CD4-positive, alpha-beta T cell treated with Interleukin-15 for 4 hours (primary cell): ENCODE data around the gene CTCFL.

Experiments
- DNase-seq: peaks from one replicate; pipeline ENCODE4 v3.0.0-alpha.2; 2020; ENCODE audit warnings: low spot score

The CTCFL gene, protein sequence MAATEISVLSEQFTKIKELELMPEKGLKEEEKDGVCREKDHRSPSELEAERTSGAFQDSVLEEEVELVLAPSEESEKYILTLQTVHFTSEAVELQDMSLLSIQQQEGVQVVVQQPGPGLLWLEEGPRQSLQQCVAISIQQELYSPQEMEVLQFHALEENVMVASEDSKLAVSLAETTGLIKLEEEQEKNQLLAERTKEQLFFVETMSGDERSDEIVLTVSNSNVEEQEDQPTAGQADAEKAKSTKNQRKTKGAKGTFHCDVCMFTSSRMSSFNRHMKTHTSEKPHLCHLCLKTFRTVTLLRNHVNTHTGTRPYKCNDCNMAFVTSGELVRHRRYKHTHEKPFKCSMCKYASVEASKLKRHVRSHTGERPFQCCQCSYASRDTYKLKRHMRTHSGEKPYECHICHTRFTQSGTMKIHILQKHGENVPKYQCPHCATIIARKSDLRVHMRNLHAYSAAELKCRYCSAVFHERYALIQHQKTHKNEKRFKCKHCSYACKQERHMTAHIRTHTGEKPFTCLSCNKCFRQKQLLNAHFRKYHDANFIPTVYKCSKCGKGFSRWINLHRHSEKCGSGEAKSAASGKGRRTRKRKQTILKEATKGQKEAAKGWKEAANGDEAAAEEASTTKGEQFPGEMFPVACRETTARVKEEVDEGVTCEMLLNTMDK

GRCh38 chr20:57524511-57525176 is at the start of gene CTCFL:
TSS of gene CTCFL (minus strand) at chr20:57525140. CDS start at chr20:57524205, 935 bp downstream.
- no peak for DNase-seq

- no peak for DNase-seq
Observed at GRCh38 chr20:57573894-57574293, 49.0 kb upstream of the CTCFL start.

DNA sequence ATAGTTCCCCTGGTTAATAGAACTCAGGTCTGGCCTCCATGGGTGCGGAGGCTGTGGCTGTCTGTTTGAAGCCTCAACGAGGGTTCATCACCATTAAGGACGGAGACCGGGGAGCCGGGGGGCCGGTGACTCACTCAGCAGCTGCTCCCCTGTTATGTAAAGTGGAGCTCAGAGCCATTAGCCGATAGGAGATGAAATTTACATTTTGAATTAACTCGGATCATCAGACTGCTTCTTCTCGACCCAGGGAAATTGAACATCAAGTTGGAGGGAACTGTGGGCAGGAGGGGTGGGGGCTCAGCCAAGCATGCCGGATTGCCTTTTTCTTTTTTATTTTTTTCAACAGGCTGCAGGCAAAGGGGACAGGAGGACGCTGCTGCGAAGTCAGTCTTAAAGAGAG is 48.3 kb upstream of the CTCFL start:
- no peak for DNase-seq

DNA sequence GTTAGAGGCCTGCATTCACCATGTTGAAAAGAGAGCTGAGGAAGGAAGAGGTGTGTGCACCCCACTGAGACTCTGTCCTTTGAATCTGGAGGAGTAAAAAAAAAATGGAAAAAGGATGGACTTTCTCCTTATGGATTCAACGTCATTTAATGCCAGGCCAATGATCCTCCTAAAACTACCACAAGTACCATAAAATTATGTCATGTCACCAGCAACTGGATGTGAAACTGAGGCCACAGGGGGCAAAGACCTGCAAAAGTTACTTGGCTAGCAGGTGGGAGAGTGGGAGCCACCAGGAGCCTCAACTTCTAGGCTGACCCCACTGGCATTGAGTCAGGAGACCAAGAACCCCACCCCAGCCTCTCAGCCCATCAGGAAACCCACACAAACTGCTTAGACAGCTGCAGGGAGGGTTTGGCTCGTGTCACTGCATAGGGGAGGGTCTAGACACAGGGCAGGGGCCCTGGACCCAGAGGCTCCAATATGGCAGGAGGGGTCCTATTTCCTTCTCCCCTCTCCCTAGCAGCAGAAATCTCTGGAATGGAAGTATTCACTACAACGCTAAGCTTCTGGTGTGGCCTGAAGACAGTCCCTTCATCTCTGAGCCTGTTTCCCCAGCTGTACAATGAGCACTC is 47.0 kb upstream of the CTCFL start:
- DNase-seq: no peak

- DNase-seq: no peak
Observed at GRCh38 chr20:57570920-57571319, 46.0 kb upstream of the CTCFL start.

GRCh38 chr20:57570145-57570850 is 45.4 kb upstream of the CTCFL start:
- no peak for DNase-seq

- DNase-seq: no peak
Observed at GRCh38 chr20:57568960-57569359, 44.0 kb upstream of the CTCFL start.

DNA sequence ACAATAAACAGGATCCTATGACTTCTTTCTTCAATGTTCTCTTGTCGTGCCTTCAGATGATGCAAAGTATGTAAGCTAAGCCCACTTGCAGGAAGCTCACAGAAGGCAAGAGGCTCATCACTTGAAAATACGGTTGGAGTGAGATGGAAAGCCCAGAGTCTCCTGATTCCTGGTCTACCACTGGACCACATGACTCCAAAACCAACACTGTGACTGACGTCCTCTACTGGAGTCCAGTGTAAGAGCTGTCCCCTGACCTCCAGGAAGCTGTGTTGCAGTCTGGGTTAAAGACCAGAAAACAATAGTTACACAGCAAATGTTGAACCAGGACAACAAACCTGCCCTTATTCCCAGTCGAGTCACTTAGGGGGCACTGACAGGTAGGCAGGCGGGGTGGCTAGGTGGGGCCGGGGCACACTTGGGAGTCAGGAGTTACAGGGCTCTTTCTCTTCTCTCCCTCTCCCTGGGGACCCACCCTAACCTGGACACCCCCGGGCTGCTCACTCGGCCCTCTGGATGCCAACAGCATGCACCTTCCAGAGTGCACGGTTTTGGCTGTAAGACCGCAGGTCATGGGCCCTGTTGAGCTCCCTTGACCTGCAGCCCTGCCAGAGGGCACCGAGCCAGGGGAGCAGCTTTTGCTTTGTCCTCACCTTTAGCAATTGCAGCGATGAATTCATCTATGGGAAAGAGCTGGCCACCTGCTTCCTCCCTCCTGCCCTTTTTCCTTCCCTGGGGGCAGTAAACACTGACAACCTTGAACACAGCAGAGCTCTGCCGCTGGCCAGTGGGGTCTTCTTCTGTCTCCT is 43.4 kb upstream of the CTCFL start:
- DNase-seq: no peak

DNA sequence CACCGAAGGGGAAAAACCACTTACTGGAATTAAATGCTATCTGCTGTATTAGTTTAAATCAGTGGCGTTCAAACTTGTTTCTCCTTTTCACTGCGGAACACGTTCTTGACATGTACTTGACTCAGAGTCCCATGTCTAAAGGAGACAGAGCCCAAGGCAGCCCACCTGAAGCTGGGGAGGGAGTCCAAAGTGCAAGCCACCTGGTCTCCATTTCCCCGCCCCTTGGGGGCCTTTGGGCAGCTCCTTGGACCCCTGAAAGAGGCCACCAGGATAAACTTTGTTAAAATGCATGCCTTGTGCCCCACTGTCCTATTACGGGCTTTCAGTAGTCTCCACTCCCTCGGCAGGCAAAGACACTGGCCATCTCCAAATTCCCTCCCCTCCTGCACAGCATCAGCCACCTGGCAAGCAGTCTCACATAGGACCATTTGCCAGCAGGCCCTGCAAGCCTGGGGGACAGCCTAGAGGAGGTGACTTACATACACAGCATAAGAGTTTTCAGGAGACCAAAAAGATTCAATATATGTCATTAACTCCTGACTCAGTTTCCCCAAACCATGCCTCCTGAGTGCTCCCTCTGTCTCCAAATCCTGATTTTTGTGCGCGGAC is 42.6 kb upstream of the CTCFL start:
- no peak for DNase-seq

- DNase-seq: no peak
Observed at GRCh38 chr20:57566803-57567459, 42.0 kb upstream of the CTCFL start.

GRCh38 chr20:57566399-57566798 is 41.5 kb upstream of the CTCFL start:
- DNase-seq: no peak

- DNase-seq: no peak
Observed at GRCh38 chr20:57564951-57565642, 40.2 kb upstream of the CTCFL start.

- DNase-seq: no peak
Observed at GRCh38 chr20:57564180-57564802, 39.4 kb upstream of the CTCFL start.

GRCh38 chr20:57563522-57563921 is 38.6 kb upstream of the CTCFL start:
- no peak for DNase-seq

DNA sequence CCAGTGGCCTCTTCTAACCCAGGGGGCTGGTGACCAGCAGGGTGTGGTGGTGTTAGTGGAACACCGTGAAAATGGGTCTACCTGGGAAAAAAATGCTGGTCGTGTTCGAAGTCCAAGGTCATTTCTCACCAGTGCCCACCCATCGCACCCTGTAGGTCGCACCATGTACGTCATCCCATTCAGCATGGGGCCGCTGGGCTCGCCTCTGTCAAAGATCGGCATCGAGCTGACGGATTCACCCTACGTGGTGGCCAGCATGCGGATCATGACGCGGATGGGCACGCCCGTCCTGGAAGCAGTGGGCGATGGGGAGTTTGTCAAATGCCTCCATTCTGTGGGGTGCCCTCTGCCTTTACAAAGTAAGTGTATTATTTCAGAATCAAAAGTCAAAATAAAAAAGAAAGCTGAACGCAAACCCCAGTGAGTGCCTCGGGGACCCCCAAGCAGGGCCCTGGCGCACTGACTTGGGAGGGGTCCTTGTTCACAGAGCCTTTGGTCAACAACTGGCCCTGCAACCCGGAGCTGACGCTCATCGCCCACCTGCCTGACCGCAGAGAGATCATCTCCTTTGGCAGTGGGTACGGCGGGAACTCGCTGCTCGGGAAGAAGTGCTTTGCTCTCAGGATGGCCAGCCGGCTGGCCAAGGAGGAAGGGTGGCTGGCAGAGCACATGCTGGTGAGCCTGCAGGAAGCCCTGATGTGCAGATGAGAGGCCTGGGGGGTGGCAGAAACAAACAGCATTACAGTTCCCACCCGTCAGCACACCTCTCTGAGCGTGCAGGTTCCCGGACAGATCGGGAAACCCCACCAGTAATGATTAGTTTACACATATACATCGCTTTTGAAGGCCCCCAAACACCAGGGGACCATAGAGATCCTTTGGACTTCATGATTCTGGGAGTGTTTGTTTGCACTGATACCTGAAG is 37.9 kb upstream of the CTCFL start:
- DNase-seq: no peak

GRCh38 chr20:57561356-57562279 is 36.7 kb upstream of the CTCFL start:
- no peak for DNase-seq
